ENCODE results near the gene TBC1D20. TPM values are rescaled to one million over a fixed set of nuclear protein-coding genes. Genes with fewer than 3 reads are reported as not detected.

The TBC1D20 gene
- total and polyA plus RNA-seq, 2 donors (not counting 1 experiment from before 2014, with no cell fraction given) = 33.9 to 38.3 TPM

DNA sequence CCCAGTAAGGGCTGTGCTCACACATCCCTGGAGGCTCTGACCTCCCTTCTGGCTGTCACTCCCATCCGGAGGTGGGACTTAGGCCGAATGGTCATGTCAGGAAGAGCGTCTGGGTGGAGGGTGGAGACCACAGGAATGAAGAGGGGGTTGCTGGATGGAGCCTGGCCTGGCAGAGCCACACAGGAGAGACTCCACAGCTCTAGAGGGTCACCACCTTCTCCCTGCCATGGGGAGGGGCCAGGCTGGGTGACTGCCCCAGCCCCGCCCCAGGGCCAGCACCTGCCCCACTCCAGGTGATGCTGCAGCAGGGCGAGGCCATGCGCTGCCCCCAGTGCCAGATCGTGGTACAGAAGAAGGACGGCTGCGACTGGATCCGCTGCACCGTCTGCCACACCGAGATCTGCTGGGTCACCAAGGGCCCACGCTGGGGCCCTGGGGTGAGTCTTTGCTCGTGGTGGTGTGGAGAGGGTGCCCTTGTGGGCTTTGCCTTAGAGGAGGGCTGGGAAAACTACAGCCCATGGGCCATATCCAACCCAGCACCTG, 33.6 kb downstream of the TBC1D20 start:
- no peak for TF ChIP-seq EZH2 (IDR thresholded peaks at IDR 0.05; ENCODE audit: low read length, missing control alignments)
- TF ChIP-seq, protein P1, sequence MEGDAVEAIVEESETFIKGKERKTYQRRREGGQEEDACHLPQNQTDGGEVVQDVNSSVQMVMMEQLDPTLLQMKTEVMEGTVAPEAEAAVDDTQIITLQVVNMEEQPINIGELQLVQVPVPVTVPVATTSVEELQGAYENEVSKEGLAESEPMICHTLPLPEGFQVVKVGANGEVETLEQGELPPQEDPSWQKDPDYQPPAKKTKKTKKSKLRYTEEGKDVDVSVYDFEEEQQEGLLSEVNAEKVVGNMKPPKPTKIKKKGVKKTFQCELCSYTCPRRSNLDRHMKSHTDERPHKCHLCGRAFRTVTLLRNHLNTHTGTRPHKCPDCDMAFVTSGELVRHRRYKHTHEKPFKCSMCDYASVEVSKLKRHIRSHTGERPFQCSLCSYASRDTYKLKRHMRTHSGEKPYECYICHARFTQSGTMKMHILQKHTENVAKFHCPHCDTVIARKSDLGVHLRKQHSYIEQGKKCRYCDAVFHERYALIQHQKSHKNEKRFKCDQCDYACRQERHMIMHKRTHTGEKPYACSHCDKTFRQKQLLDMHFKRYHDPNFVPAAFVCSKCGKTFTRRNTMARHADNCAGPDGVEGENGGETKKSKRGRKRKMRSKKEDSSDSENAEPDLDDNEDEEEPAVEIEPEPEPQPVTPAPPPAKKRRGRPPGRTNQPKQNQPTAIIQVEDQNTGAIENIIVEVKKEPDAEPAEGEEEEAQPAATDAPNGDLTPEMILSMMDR (conservative IDR thresholded peaks at IDR 0.05 in 1 of 2, IDR thresholded peaks at IDR 0.05 in 1 of 2; ENCODE audit: low read depth in 1 of 2, low read length in 2 of 2) = no peak
- Histone ChIP-seq H2AFZ (ENCODE audit: low read length) (no peak overlapping the region), H3K4me1 (ENCODE audit: control insufficient read depth, extremely low read depth, insufficient read depth, low read length) (no peaks in the 10 kb centered on the region), H3K4me2 (ENCODE audit: extremely low read depth, insufficient read depth, low read length) (no peak overlapping the region), H3K9ac (ENCODE audit: insufficient read depth, low read length) (no peak overlapping the region), H3K27me3 (ENCODE audit: control insufficient read depth, insufficient read depth, low read length) (no peaks in the 10 kb centered on the region), H3K79me2 (ENCODE audit: control insufficient read depth, insufficient read depth, low read length) (no peaks in the 10 kb centered on the region), H3K36me3 (ENCODE audit: control insufficient read depth, insufficient read depth, low read length) (peaks cover 11% of the 10 kb centered on the region), H3K27ac (ENCODE audit: insufficient read depth, low read length) (no peak overlapping the region), H4K20me1 (ENCODE audit: control insufficient read depth, extremely low read depth, insufficient read depth, low read length) (no peaks in the 10 kb centered on the region), H3K9me3 (ENCODE audit: control insufficient read depth, insufficient read depth, low read depth, low read length) (no peaks in the 10 kb centered on the region), H3K4me3 (replicated peaks in 1 of 4; ENCODE audit: control extremely low read depth in 1 of 4, insufficient read depth in 1 of 4, low read depth in 3 of 4, low read length in 4 of 4) (no peak overlapping the region)
- no peak for DNase-seq (ENCODE audit: low read depth in 2 of 2)

DNA sequence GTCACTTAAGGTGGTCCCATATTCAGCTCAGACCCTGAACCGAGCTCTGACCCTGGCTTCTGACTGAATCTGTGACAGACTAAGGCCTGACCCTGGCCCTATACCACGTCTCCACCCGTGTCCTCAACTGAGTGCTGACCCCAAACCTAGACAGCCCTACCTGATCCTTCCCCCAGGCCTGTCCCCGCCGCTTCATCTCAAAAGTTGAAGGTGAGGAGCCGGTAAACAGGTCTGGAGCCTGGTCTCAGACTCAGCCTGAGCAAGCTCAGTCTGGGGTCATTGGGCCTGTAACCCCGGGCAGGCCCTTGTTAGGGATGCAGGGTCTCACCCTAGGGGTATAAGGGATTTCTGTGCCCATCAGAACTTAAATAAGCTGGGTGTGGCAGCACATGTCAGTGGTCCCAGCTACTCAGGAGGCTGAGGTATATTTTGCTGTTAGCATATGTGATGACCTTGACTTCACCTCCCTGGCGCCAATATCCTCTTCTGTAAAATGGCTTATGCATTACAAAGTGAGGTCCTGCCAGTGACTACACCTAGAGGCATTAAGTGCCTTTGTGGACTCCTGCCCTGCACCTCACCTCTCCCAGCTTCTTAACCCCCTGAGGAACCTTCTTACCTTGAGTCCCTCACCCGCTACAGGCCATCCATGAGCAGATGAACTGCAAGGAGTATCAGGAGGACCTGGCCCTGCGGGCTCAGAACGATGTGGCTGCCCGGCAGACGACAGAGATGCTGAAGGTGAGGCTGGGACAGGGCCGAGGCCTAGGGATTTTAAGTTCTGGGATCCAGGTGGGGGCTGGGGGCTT, 34.3 kb downstream of the TBC1D20 start:
- no peaks in the 10 kb centered on the region for H4K20me1 ChIP-seq (ENCODE audit: control insufficient read depth, extremely low read depth, insufficient read depth, low read length)
- H3K4me3 ChIP-seq (replicated peaks in 1 of 4; ENCODE audit: control extremely low read depth in 1 of 4, insufficient read depth in 1 of 4, low read depth in 3 of 4, low read length in 4 of 4) = no peak overlapping the region
- no peaks in the 10 kb centered on the region for H3K27me3 ChIP-seq (ENCODE audit: control insufficient read depth, insufficient read depth, low read length)
- peaks cover 11% of the 10 kb centered on the region for H3K36me3 ChIP-seq (ENCODE audit: control insufficient read depth, insufficient read depth, low read length)
- H3K79me2 ChIP-seq (ENCODE audit: control insufficient read depth, insufficient read depth, low read length) = no peaks in the 10 kb centered on the region
- H3K4me1 ChIP-seq (ENCODE audit: control insufficient read depth, extremely low read depth, insufficient read depth, low read length) = no peaks in the 10 kb centered on the region
- H3K27ac ChIP-seq (ENCODE audit: insufficient read depth, low read length) = no peak overlapping the region
- H3K9me3 ChIP-seq (ENCODE audit: control insufficient read depth, insufficient read depth, low read depth, low read length) = no peaks in the 10 kb centered on the region
- DNase-seq (ENCODE audit: low read depth in 2 of 2) = no peak
- no peak overlapping the region for H3K4me2 ChIP-seq (ENCODE audit: extremely low read depth, insufficient read depth, low read length)
- TF ChIP-seq EZH2 (IDR thresholded peaks at IDR 0.05; ENCODE audit: low read length, missing control alignments) = no peak
- TF ChIP-seq, protein P1 (conservative IDR thresholded peaks at IDR 0.05 in 1 of 2, IDR thresholded peaks at IDR 0.05 in 1 of 2; ENCODE audit: low read depth in 1 of 2, low read length in 2 of 2) = no peak
- H2AFZ ChIP-seq (ENCODE audit: low read length) = no peak overlapping the region
- H3K9ac ChIP-seq (ENCODE audit: insufficient read depth, low read length) = no peak overlapping the region

DNA sequence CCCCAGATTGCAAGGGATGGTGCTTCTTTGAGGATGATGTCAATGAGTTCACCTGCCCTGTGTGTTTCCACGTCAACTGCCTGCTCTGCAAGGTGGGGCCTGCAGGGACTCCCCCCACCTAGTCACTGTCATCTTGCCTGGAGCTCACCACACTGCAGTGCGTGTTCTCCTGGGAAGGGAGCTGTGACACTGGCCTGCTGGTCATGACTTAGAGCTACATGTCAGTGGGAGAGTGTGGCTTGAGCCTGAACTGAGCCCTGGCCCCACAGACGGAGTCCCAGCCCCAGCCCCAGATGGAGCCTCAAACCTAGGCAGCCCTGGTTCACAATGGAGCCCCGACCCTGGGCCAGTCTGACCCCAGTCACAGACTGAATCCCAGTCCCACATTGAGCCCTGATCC, 34.9 kb downstream of the TBC1D20 start:
- H4K20me1 ChIP-seq (ENCODE audit: control insufficient read depth, extremely low read depth, insufficient read depth, low read length) = no peaks in the 10 kb centered on the region
- no peak for DNase-seq (ENCODE audit: low read depth in 2 of 2)
- TF ChIP-seq, protein P1 (conservative IDR thresholded peaks at IDR 0.05 in 1 of 2, IDR thresholded peaks at IDR 0.05 in 1 of 2; ENCODE audit: low read depth in 1 of 2, low read length in 2 of 2) = no peak
- no peak for TF ChIP-seq EZH2 (IDR thresholded peaks at IDR 0.05; ENCODE audit: low read length, missing control alignments)

More for the DNA sequence above, 34.9 kb downstream of the TBC1D20 start:
- Histone ChIP-seq H3K79me2 (ENCODE audit: control insufficient read depth, insufficient read depth, low read length) (no peaks in the 10 kb centered on the region), H3K27ac (ENCODE audit: insufficient read depth, low read length) (no peak overlapping the region), H2AFZ (ENCODE audit: low read length) (no peak overlapping the region), H3K4me2 (ENCODE audit: extremely low read depth, insufficient read depth, low read length) (no peak overlapping the region), H3K27me3 (ENCODE audit: control insufficient read depth, insufficient read depth, low read length) (no peaks in the 10 kb centered on the region), H3K9ac (ENCODE audit: insufficient read depth, low read length) (no peak overlapping the region), H3K4me3 (replicated peaks in 1 of 4; ENCODE audit: control extremely low read depth in 1 of 4, insufficient read depth in 1 of 4, low read depth in 3 of 4, low read length in 4 of 4) (no peak overlapping the region), H3K36me3 (ENCODE audit: control insufficient read depth, insufficient read depth, low read length) (peaks cover 9% of the 10 kb centered on the region), H3K9me3 (ENCODE audit: control insufficient read depth, insufficient read depth, low read depth, low read length) (no peaks in the 10 kb centered on the region), H3K4me1 (ENCODE audit: control insufficient read depth, extremely low read depth, insufficient read depth, low read length) (no peaks in the 10 kb centered on the region)
